Stimulated activated CD8-positive, alpha-beta memory T cell treated with anti-CD3 and anti-CD28 coated beads, Interleukin-12 subunit alpha, Interleukin-12 subunit beta, amount 100 ng/mL, for 24 hours (primary cell): Measurements from ENCODE around the gene TBC1D22A.

Experiments used
- DNase-seq: peaks from one replicate; pipeline ENCODE4 v3.0.0-alpha.2; 2020; ENCODE audit errors: extremely low read depth

TBC1D22A gene

DNA sequence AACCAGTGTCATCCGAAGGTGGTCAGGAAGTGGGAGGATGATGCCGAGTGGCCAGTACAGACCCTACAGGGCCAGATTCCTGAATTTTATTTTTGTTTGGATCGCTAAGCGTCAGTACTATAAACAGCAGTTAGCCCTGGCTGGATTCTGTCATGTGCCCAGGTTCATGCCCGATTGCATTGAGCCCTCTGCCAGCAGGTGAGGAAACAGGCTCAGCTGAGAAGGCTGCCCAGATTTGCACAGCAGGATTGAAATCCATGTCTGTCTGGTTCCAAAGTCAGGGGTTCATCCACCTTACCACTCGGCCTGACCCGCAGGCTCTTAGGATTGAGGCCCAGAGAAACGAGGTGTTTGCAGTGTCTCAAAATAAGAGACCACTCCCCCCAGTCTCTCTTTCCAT lies 9.1 kb upstream of the TBC1D22A start:
- no peak for DNase-seq

- no peak for DNase-seq
Observed at GRCh38 chr22:46753761-46754109, 8.7 kb upstream of the TBC1D22A start.

GRCh38 chr22:46754110-46754799 lies 8.2 kb upstream of the TBC1D22A start:
- no peak for DNase-seq

- DNase-seq, result no peak
Observed at GRCh38 chr22:46754826-46755225, 7.6 kb upstream of the TBC1D22A start.

DNA sequence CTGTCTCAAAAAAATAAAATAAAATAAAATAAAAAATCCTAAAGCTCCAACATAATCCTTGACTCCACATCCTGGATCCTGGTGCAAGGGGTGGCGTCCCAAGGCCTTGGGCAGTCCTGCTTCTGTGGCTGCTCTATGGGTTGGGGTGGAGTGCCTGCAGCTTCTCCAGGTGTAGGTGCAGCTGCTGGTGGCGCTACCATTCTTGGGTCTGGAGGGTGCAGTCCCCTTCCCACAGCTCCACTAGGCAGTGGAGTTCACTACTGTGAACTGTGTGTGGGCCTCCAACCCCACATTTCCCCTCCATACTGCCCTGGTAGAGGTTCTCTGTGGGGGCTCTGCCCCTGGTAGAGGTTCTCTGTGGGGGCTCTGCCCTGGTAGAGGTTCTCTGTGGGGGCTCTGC lies 6.9 kb upstream of the TBC1D22A start:
- no peak for DNase-seq

DNA sequence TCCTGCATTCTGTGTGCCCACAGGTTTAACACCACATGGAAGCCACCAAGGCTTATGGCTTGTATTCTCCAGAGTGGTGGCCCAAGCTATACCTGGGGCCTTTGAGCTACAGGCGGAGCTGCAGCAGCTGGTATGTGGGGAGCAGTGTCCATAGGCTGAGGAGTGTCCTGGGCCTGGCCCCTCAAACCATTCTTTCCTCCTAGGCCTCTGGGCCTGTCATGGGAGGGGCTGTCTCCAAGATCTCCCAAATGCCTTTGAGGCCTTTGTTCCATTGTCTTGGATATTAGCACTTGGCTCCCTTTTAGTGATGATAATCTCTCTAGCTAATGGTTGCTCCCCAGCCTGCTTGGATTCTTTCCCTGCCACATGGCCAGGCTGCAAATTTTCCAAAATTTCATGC lies 6.4 kb upstream of the TBC1D22A start:
- no peak for DNase-seq

DNA sequence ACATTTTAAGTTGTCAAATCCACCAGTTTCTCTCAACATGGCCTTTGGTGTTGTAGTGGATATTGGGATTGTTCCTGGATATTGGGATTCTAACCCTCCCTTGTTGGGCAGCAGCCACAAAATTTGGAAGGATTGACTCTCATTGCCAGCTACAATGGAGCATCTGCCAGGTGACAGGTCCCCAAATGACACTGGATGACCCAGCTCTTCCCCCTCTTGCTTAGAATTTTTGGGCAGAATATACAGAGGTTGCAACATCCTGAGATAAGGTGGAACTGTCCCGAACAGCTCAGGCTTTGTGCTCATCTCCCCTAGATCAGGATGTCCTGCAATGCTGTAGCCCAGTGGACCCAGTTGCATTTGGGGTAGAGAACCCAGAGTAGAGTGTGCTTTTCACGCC lies 5.3 kb upstream of the TBC1D22A start:
- DNase-seq, result no peak

DNA sequence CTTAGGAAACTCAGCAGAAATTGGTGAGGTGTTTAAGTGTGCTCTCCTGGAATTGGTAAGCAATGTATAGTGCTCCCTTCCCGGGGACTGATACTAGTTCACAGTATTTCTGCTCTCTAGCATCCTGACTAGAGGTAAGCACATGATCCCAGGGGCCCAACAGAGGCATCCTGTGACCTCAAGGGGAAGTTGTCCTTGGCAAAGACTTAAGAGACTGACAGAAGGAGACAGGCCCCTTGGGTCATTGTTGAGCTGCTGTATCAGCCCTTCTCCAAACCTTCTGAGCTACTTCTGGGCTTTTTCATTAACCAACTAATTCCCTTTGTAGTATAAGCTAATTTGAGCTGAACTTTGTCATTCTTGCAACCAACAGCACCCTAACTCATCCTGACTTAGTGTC lies 4.3 kb upstream of the TBC1D22A start:
- no peak for DNase-seq

DNA sequence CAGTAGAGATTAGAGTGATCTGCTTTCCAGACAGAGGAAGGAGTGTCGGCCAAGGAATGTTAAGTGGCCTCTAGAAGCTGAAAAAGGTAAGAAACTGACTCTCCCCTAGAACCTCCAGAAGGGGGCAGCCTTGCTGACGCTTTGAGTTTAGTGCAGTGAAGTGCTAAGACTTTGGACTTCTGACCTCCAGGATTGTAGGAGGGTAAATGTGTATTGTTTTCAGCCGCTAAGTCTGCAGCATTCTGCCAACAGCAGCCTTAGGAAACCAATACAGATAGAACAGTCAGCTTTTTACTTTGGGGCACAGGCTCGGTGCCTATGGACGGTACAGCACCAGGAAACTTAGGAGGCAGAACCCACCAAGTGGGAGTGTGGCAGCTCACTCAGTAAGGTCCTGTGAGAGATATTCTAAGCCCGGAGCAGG lies 3.6 kb upstream of the TBC1D22A start:
- no peak for DNase-seq

DNA sequence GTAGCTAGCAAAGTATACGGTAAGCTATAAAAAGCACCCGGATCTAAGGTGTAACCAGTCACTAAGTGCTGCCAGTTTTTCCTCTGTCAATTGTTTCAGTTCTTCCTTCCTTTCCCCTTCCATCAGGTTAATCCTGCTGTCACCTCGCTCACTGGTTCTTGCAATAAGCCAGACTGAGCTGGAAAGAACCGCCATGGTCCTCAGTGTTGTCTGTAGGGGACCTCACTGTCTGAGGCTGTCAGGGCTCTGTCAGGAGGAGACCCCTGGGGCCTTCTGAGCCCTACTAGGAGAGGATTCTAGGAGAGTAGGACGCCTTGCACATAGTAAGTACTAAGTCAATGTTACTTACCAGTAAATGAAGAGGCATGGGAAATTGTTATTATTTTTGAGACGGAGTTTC lies 1.4 kb upstream of the TBC1D22A start:
- DNase-seq, result no peak

- no peak for DNase-seq
Observed at GRCh38 chr22:46761539-46762237, 762 bp upstream of the TBC1D22A start.

DNA sequence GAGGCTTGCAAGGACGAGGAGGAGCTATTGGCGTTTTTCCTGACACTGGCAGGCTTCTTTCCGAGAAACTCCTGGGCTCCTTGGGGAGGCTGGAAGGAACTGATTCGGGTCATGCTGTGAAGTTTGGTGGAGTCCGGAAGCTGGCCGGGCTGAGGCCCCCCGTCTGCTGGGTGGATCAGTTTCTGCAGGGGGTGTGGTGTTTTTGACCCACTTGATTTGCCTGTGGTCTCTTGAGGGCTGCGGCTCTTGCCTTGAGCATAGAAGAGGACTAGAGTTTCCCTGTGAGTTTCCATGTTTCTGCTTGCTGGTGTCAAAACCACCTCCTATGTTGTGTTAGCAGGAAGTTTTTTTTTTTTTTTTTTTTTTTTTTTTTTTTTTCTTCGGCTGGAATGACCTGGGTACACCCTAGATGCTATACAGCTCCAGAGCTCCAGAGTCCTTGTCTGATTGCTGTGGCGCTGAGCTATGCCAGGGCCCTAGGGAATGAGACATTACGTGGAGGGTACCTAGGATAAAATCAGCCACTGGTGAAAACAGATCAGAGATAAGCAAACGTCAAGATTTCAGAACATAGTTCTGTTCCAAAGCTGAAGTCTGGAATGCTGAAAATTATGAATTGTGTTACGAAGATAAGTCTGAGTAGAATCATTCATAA lies 728 bp downstream of the TBC1D22A start:
- no peak for DNase-seq

DNA sequence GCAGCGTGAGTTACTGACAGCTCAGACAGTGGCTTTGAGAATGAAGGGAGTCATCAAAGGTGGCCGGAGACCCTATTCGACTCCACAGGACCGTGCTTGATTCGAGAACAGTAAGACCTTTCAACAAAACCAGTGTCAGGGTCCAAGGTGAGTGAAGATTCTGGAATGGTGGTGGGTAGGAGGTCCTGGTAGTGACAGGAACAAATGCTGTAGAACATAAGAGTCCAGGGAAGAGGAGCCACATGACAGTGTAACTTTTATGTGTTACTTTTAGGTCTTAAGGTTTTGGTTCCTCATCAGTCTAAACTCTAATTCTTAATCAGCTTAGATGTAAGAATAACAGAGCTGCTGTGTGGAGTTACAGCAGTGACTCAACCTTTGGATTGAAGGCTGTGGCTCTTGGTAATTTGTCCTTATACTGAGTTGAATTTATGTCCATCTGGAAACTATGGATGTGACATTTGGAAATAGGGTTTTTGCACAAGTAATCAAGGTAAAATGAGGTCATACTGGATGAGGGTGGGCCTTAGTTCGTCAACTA lies 1.8 kb downstream of the TBC1D22A start:
- DNase-seq, result no peak

DNA sequence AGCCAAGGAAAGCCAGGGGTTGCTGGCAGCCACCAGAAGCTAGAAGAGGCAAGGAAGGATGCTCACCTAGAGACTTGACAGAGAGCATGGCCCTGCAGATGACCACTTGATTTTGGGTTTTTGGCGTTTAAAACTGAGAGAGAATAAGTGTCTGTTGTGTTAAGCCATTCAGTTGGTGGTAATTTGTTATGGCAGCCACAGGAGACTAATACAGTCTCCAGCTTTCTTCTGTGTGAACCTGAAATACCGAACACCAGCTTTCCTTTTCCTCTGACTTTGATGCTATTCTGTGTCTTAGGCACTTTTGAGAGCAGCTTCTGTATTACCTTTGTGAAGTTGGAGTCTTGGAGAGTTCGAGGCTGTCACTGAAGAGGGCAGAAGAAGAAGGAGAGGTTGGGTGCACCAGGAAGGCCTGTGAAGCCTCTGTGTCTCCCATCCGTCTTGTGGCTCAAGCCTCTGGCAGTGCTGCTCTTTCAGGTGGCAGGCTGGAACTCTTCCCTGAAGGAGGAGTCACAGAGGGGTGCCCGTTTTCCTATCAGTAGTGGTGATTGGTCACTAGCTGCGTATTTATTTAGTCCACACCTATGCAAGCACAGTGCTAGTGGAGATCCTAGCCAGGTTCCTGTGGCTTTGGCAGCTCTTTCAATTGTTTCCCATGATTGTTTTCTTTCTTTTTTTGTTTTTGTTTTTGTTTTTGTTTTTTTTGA lies 2.5 kb downstream of the TBC1D22A start:
- no peak for DNase-seq

GRCh38 chr22:46766611-46767010 lies 4.2 kb downstream of the TBC1D22A start:
- no peak for DNase-seq

DNA sequence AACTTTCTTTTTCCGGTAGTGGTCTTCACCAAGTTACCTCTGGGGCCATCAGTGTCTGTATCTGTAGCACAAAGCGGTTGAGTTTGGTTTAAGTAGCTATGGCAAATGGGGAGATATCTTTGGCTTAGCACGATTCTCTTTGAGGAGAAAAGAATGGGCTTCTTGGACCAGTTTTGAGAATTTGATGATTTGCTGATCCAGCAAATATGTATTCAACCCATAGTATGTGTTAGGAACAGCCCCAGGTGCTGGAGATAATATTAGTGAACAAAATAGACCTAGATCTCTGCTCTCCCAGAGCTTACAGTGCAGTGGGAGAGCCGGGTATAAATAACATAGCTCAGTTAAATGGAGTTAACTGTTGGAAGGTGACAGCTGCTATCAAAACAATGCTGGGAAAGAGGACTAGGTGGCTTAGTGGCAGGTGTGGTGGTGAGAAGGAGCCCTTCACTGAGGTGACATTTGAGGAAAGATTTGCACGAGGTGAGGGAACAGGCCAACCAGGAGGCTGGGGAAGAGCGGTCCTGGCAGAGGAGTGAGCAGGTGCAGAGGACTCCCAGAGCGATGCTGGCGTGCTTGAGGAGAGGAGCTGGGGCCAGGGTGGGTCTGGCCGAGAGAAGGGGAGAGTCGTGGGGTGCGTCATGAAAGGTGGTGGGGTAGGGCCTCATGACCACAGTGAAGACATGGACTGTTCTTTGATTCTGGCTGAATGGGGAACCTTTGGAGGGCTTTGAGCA lies 5.0 kb downstream of the TBC1D22A start:
- DNase-seq, result no peak

- no peak for DNase-seq
Observed at GRCh38 chr22:46769191-46769675, 6.8 kb downstream of the TBC1D22A start.

GRCh38 chr22:46769706-46770105 lies 7.3 kb downstream of the TBC1D22A start:
- no peak for DNase-seq

DNA sequence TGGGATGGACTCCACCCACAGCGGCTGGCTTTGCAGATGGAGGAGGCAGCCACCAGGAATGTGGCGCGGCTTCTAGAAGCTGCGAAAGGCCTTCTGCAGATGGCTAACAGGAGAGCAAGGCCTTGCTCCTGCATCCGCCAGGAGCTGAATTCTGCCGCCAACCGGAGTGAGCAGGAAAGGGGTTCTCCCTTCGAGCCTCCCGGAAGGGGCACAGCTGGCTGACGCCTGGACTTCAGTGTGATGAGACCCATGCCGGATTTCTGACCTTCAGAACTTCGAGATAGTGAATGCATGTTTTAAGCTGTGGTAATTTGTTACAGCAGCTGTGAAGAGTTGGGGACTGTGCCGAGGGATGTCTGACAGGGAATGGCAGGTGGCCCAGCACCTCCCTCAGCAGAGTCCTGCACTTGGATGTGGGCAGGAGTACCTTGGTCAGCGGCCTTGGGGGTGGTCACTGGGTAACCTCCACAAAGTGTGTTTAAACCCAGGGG lies 7.7 kb downstream of the TBC1D22A start:
- no peak for DNase-seq

- DNase-seq, result no peak
Observed at GRCh38 chr22:46770726-46771125, 8.3 kb downstream of the TBC1D22A start.

DNA sequence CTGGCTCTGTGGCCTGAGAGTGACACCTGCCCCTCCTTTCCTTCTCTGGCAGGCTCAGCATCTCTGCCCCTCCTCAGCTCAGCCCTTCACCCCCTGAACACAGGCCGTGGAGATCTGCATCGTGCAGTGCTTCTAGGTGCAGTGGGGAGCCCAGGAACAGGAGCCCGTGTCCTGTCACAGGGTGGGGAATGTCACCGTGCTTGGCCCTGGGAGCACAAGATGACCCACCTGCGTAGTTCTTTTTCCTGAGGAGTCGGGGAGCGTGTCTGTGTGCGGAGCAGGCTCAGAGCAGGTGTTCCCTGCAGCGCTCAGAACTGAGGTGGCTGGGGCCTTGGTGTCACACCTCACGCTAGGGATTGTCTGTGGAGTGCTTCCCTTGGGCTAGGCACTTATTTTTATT lies 10.6 kb downstream of the TBC1D22A start:
- no peak for DNase-seq
